Breast epithelium (tissue), 4 donors: ENCODE results near the gene DNAH17. TPM values are rescaled to one million over a fixed set of nuclear protein-coding genes. Genes with fewer than 3 reads are reported as not detected.

Source experiments
- DNase-seq, 2 donors: peaks; one replicate each; pipeline ENCODE4 v3.0.0-alpha.2; 2019; ENCODE audit warnings: low spot score in 2 of 2
- H3K27ac ChIP-seq, 2 donors: fragments of 200-600 bp; sonication (generic) in 1 of 2; one replicate each; pipeline ENCODE4 v1.5.1; 2016 to 2019; ENCODE audit warnings: mild to moderate bottlenecking in 1 of 2
- H3K27me3 ChIP-seq, 2 donors: fragments of 200-600 bp; sonication (generic) in 1 of 2; one replicate each; pipeline versions ENCODE4 v1.5.1 to v1.6.0; 2017 to 2019; ENCODE audit warnings: control low read depth in 1 of 2, mild to moderate bottlenecking in 1 of 2
- H3K36me3 ChIP-seq: fragments of 200-600 bp; one replicate; pipeline ENCODE4 v1.5.1; 2019
- H3K4me1 ChIP-seq, 2 donors: fragments of 200-600 bp; sonication (generic); one replicate each; pipeline ENCODE4 v1.5.1; 2016 to 2019; ENCODE audit warnings: control low read depth in 1 of 2
- H3K4me3 ChIP-seq, 3 donors: fragments of 200-600 bp; sonication (generic); 1 replicate in 2 of 3; 2 replicates in 1 of 3; pipeline ENCODE4 v1.5.1; 2016 to 2019; ENCODE audit warnings: mild to moderate bottlenecking in 3 of 3, moderate library complexity in 2 of 3
- H3K9me3 ChIP-seq, 2 donors: fragments of 200-600 bp; sonication (generic) in 1 of 2; one replicate each; pipeline ENCODE4 v1.5.1; 2016 to 2019; ENCODE audit warnings: control low read depth in 1 of 2
- POLR2A ChIP-seq: fragments of 450-650 bp; IDR thresholded peaks from one replicate; pipeline ENCODE4 v1.6.1; 2016; ENCODE audit warnings: antibody characterized with exemption, mild to moderate bottlenecking, moderate library complexity
- POLR2AphosphoS5 ChIP-seq, 3 donors: sonication (generic); formaldehyde crosslinking; IDR thresholded peaks; one replicate each; pipeline ENCODE4 v1.6.1; 2017; ENCODE audit warnings: antibody characterized with exemption in 3 of 3
- intact Hi-C: fragments of 100-400 bp; cut with DNase I; formaldehyde crosslinking; loops from one replicate; pipeline ENCODE4 v1.15.1; 2023; ENCODE audit warnings: low total_unique reads
- total RNA-seq, 3 donors: library from RNA; depleted of rRNA; stranded (reverse); fragments of >200 nt; gene quantifications; one replicate each; pipeline ENCODE4 v1.1.0, GENCODE V29; 2016
- TF ChIP-seq, protein P1 (sequence below), 3 donors: fragments of 450-650 bp; IDR thresholded peaks; one replicate each; pipeline ENCODE4 v1.5.1; 2016 to 2017; ENCODE audit warnings: antibody characterized with exemption in 3 of 3, mild to moderate bottlenecking in 3 of 3, moderate library complexity in 3 of 3

DNAH17 gene
- total RNA-seq, 3 donors from 2014 or later = 0.15 to 0.33 TPM; not detected in 1

DNA sequence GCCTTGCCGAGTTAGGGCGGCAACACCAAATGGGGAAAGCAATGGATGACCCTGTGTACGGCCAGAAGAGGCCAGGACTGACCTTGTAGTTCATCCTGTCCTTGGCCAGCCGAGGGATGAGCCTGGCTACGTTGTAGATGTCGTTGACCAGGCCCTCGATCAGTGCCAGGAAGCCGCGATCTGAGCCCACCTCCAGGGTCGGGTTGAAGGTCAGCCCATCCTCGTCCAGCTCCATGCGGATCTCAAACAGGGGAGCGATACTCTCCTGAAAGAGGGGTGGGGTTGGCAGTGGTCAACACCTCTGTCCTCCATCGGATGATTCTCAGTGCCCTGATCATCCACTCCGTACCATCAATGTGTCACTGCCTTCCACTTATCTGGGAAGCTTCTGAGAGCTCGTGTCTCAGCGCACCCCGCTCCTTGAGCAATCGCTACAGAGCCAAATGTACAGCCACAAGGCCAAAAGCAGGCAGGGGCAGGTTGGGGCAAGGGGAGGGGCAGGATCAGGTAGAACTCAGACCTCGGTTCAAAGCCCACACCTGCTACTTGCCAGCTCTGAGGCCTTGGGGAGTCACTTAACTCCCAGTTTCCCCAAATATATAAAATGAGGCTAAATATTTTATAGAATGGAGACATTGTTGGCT, 39.9 kb downstream of the DNAH17 start:
- Histone ChIP-seq H3K4me3 (no peak overlapping the region), H3K9me3 (no peaks in the 10 kb centered on the region), H3K27me3 (no peaks in the 10 kb centered on the region), H3K36me3 (no peaks in the 10 kb centered on the region), H3K27ac (no peak overlapping the region), H3K4me1 (no peaks in the 10 kb centered on the region)
- intact Hi-C loops = no loop called here
- no peak for DNase-seq
- no peak for TF ChIP-seq POLR2A
- TF ChIP-seq POLR2AphosphoS5 (IDR thresholded peaks at IDR 0.05) = no peak
- TF ChIP-seq, protein P1, sequence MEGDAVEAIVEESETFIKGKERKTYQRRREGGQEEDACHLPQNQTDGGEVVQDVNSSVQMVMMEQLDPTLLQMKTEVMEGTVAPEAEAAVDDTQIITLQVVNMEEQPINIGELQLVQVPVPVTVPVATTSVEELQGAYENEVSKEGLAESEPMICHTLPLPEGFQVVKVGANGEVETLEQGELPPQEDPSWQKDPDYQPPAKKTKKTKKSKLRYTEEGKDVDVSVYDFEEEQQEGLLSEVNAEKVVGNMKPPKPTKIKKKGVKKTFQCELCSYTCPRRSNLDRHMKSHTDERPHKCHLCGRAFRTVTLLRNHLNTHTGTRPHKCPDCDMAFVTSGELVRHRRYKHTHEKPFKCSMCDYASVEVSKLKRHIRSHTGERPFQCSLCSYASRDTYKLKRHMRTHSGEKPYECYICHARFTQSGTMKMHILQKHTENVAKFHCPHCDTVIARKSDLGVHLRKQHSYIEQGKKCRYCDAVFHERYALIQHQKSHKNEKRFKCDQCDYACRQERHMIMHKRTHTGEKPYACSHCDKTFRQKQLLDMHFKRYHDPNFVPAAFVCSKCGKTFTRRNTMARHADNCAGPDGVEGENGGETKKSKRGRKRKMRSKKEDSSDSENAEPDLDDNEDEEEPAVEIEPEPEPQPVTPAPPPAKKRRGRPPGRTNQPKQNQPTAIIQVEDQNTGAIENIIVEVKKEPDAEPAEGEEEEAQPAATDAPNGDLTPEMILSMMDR (IDR thresholded peaks at IDR 0.05) = no peak

DNA sequence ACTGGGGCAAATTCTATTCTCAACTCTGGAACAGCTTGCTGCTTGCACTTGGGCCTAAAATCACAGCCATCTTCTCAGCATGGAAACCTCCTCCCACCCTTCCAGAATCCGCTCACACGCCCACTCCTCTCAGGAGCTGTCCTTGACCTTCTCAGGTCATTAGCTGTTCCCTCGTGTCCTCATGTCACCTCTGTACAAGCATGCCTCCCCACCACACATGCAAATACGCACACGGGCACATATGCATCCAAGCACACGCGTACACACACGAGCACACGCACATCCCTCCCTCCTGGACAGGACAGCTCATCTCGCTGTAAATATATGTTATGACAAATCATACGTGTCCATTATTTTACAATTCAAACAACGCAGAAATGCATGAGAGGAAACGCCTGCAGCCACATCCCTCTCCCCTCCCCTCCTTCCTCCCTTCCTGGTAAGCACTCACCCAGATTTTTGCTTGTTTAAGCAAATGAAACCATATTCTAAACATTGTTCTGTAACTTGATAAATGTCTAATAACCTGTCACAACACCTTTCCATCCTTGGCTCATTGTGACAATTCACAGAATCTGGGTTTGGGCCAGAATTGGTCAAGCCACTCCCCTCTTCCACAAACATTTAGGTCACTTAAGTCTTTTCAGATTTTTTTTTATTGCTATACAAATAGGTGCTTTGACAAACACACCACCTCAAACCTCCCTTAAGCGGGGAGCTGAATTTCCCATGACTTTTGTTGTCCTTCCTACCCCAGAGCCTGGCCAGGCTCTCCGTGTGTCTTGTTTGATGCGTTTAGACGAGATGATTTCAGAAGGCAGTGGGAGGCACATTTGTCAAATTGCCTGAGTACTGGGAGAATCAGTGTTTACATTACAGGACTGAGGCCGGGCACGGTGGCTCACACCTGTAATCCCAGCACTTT, 41.7 kb downstream of the DNAH17 start:
- TF ChIP-seq POLR2A (no peak), POLR2AphosphoS5 (IDR thresholded peaks at IDR 0.05) (no peak)
- TF ChIP-seq, protein P1 (IDR thresholded peaks at IDR 0.05) = no peak
- Histone ChIP-seq H3K36me3 (no peaks in the 10 kb centered on the region), H3K9me3 (no peaks in the 10 kb centered on the region), H3K4me3 (no peak overlapping the region), H3K4me1 (no peaks in the 10 kb centered on the region), H3K27me3 (no peaks in the 10 kb centered on the region), H3K27ac (peak overlapping the region; percentile 21 to 38)
- DNase-seq = no peak
- intact Hi-C loops = no loop called here

DNA sequence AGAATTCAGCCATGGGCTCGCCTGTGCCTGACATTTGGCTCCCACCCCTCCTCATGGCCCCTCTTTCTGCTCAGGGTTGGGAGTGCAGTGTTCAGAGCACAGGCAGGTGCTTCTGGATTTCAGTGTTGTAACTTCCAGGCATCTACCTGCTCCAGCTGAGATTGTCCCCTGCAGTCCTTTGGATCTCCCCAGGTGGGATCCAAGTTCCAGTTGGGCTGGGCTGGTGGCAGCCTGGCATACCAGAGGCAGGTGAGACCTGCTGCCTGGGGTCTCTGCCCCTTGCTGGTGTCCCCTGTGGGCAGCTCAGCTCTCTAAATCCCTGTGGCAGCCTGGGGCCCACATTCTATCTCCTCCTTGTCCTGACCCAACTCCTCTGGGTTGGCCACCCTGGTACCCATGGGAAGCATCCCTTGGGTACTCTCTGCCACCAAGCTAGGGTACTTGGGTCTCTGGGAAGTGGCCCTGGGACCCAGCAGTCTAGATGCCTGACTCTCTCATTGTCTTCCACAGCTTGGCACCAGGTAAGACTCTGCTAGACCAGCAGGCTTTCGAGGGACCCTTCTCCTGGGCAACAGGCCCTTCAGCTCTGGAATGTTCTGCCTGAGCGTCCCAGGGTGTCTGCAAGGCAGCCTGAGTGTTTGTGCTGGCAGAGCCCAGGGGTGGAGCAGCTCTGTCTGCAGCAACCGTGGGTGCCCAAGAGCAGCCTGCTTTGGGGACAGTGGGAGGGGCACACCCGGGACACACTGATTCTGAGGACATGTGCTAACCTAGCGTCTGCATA, 42.5 kb downstream of the DNAH17 start:
- TF ChIP-seq POLR2A (no peak), POLR2AphosphoS5 (IDR thresholded peaks at IDR 0.05) (no peak)
- TF ChIP-seq, protein P1 (IDR thresholded peaks at IDR 0.05) = no peak
- H3K36me3 ChIP-seq = no peaks in the 10 kb centered on the region
- no peak overlapping the region for H3K4me3 ChIP-seq
- intact Hi-C loops = no loop called here
- no peak for DNase-seq
- no peaks in the 10 kb centered on the region for H3K27me3 ChIP-seq
- no peaks in the 10 kb centered on the region for H3K4me1 ChIP-seq
- H3K9me3 ChIP-seq = no peaks in the 10 kb centered on the region
- H3K27ac ChIP-seq = no peak overlapping the region

DNA sequence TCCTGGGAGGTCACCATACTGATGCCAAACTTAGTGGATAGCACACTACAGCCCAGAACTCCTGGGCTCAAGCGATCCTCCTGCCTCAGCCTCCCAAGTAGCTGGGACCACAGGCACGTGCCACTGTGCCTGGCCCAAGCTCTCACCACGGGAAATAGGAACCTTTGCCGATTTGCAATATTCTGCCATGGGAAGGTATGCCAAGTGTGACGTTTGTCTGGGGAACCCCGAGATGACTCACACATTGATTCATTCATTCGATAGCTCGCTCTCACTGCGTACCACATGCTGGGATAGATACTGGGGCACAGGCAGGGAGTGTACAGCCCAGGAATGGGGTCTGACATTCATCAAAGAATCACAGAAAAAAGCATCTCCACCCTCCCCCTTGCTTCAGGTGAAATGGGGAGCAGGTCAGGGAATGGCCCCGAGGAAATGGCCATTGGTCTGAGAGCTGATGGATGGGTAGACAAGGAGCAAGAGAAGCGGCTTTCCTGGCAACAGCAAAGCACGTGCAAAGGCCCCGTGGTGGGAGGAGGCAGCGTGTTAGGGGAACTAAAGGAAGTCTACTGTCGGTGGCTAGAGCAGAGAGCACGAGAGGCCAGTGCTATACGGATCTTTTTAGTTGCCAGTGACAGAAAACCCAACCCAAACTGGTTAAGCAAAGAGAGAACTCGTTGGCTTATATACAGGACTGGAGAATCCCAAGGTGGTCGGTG, 44.1 kb downstream of the DNAH17 start:
- Histone ChIP-seq H3K4me3 (no peak overlapping the region), H3K27me3 (no peaks in the 10 kb centered on the region), H3K27ac (no peak overlapping the region), H3K36me3 (no peaks in the 10 kb centered on the region), H3K4me1 (no peaks in the 10 kb centered on the region), H3K9me3 (no peaks in the 10 kb centered on the region)
- no peak for DNase-seq
- TF ChIP-seq POLR2A (no peak), POLR2AphosphoS5 (IDR thresholded peaks at IDR 0.05) (no peak)
- TF ChIP-seq, protein P1 (IDR thresholded peaks at IDR 0.05) = no peak
- intact Hi-C loops = no loop called here
